NCI-H526 (cell line): ENCODE data around the gene QSER1.
A peak's percentile ranks its signal among the peaks of the same experiment; 100 is the strongest.
"Not testable (repeated sequence)": the region's sequence is repeated elsewhere in the genome, so short reads cannot be mapped to it uniquely, and the experiment has no call there.

Experiments
- DNase-seq, 2 experiments: peaks; one replicate each; lab custom pipeline; 2025; lab: John Stamatoyannopoulos, UW

Gene QSER1

GRCh38 chr11:33000181-33000580 lies 107.6 kb downstream of the QSER1 start:
- no peak for DNase-seq

GRCh38 chr11:33001281-33001680 lies 108.7 kb downstream of the QSER1 start:
- no peak for DNase-seq

- DNase-seq: no peak
These were observed 109.3 kb downstream of the QSER1 start for GRCh38 chr11:33001751-33002542.

GRCh38 chr11:33005175-33005574 lies 112.6 kb downstream of the QSER1 start:
- no peak for DNase-seq

- no peak for DNase-seq
These were observed 113.4 kb downstream of the QSER1 start for GRCh38 chr11:33006010-33006409.

- DNase-seq: no peak
These were observed 121.1 kb downstream of the QSER1 start for GRCh38 chr11:33013755-33014154.

- DNase-seq: peak; percentile 89 to 98
These were observed 123.3 kb downstream of the QSER1 start, which contains the start of gene DEPDC7 for GRCh38 chr11:33015621-33016551. TSS of gene DEPDC7 (plus strand) at chr11:33015878. CDS start at chr11:33015956, 78 bp downstream.

- DNase-seq: no peak
These were observed 124.0 kb downstream of the QSER1 start for GRCh38 chr11:33016654-33017053.

GRCh38 chr11:33017478-33017877 lies 124.9 kb downstream of the QSER1 start:
- DNase-seq: peak in 1 of 2 experiments; percentile 36

GRCh38 chr11:33017965-33018364 lies 125.4 kb downstream of the QSER1 start:
- no peak for DNase-seq

GRCh38 chr11:33018840-33019239 lies 126.2 kb downstream of the QSER1 start:
- DNase-seq: no peak

- DNase-seq: no peak
These were observed 128.9 kb downstream of the QSER1 start for GRCh38 chr11:33021501-33021900.

- no peak for DNase-seq
These were observed 129.3 kb downstream of the QSER1 start for GRCh38 chr11:33021937-33022336.

- DNase-seq: no peak
These were observed 132.7 kb downstream of the QSER1 start for GRCh38 chr11:33025339-33025722.

- no peak for DNase-seq
These were observed 134.6 kb downstream of the QSER1 start for GRCh38 chr11:33027233-33027632.

GRCh38 chr11:33027846-33028536 lies 135.4 kb downstream of the QSER1 start:
- peak in 1 of 2 experiments; percentile 8 for DNase-seq

GRCh38 chr11:33028537-33028914 lies 135.9 kb downstream of the QSER1 start:
- no peak for DNase-seq

- DNase-seq: not testable (repeated sequence)
These were observed 136.6 kb downstream of the QSER1 start for GRCh38 chr11:33029218-33029617.
